ENCODE data around the gene MATCAP1.

MATCAP1 gene

DNA sequence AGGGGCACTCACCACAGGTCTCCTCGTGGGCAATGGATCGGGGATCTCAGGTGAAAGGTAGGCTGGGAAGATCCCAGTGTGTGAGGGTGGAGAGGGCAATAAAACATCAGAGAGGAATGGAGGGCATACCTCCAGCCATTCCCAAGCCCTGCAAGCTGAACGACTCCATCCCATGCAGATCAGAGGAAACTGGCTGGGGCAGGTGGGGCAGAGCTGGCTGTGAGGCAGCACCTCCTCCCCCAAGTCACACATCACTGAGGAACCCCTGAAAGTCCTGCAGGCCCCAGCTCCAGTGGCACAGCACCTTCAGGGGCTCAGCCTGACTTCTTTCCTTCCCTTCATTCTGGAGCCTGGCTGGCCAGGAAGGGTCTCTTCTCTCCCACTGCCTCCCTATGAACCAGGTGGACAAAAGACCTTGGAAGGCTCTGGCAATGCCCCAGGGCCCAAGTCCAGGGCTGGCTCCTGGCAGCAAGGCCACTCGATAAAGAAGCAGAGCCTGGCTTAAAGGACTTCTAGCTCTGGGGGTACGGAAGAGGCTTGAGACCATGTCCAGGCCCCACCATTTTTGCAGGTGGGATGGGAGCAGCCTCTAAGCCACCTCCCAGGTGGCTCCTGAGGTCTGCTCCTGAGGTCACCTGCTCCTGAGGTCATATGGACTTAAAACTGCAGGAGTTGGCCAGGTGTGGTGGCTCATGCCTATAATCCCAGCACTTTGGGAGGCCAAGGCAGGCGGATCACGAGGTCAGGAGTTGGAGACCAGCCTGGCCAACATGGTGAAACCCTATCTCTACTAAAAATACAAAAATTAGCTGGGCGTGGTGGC, 29.6 kb upstream of the MATCAP1 start:
- Histone ChIP-seq H3K4me3 (ENCODE audit: control insufficient read depth in 1 of 7, extremely low read depth in 1 of 7, insufficient read depth in 4 of 7, low read depth in 2 of 7, low read length in 6 of 7) (no peak overlapping the region), H3K4me1 (ENCODE audit: control extremely low read depth in 1 of 4, control insufficient read depth in 4 of 4, insufficient read depth in 4 of 4, low read length in 3 of 4) (peaks cover 0 to 31% (median 24%) of the 10 kb centered on the region in 4 experiments), H3K27me3 (replicated peaks in 2 of 5; ENCODE audit: control insufficient read depth in 4 of 5, insufficient read depth in 5 of 5, low read length in 4 of 5) (no peaks in the 10 kb centered on the region), H3K36me3 (ENCODE audit: control insufficient read depth in 4 of 4, insufficient read depth in 4 of 4, low read length in 3 of 4) (peaks cover 0 to 13% (median 2%) of the 10 kb centered on the region in 4 experiments), H3K27ac (ENCODE audit: insufficient read depth in 1 of 2, low read depth in 1 of 2, low read length in 2 of 2, poor library complexity in 1 of 2, severe bottlenecking in 2 of 2) (no peak overlapping the region), H3K9me3 (ENCODE audit: control extremely low read depth in 1 of 5, control insufficient read depth in 4 of 5, insufficient read depth in 2 of 5, low read depth in 1 of 5, low read length in 4 of 5) (no peaks in the 10 kb centered on the region)
- ChIA-PET POLR2A (no interaction called here), CTCF (interaction anchor here (0.6 to 1.6 kb wide), 4 partner anchors 9 to 507 kb away, joined by 3 to 6 read pairs (median 4); no protein-coding TSS in a partner anchor)
- 98% methylated on average over 6 of the region's 8 CpGs for WGBS (ENCODE audit: insufficient coverage)
- no peak for DNase-seq

GRCh38 chr16:67212766-67213165, 29.0 kb upstream of the MATCAP1 start:
- Histone ChIP-seq H3K4me1 (ENCODE audit: control extremely low read depth in 1 of 4, control insufficient read depth in 4 of 4, insufficient read depth in 4 of 4, low read length in 3 of 4) (peaks cover 0 to 29% (median 22%) of the 10 kb centered on the region in 4 experiments), H3K9me3 (ENCODE audit: control extremely low read depth in 1 of 5, control insufficient read depth in 4 of 5, insufficient read depth in 2 of 5, low read depth in 1 of 5, low read length in 4 of 5) (no peaks in the 10 kb centered on the region), H3K27ac (ENCODE audit: insufficient read depth in 1 of 2, low read depth in 1 of 2, low read length in 2 of 2, poor library complexity in 1 of 2, severe bottlenecking in 2 of 2) (no peak overlapping the region), H3K36me3 (ENCODE audit: control insufficient read depth in 4 of 4, insufficient read depth in 4 of 4, low read length in 3 of 4) (peaks cover 0 to 13% (median 3%) of the 10 kb centered on the region in 4 experiments), H3K27me3 (replicated peaks in 2 of 5; ENCODE audit: control insufficient read depth in 4 of 5, insufficient read depth in 5 of 5, low read length in 4 of 5) (no peaks in the 10 kb centered on the region), H3K4me3 (ENCODE audit: control insufficient read depth in 1 of 7, extremely low read depth in 1 of 7, insufficient read depth in 4 of 7, low read depth in 2 of 7, low read length in 6 of 7) (no peak overlapping the region)
- ChIA-PET POLR2A (interaction anchor here (0.9 kb wide), 1 partner anchor 35 kb away, joined by 4 read pairs; the partner anchor contains the start of gene FHOD1), CTCF (interaction anchor here (0.6 to 1.6 kb wide), 5 partner anchors 15 to 508 kb away, joined by 3 to 6 read pairs (median 3); no protein-coding TSS in a partner anchor)
- DNase-seq, result no peak

DNA sequence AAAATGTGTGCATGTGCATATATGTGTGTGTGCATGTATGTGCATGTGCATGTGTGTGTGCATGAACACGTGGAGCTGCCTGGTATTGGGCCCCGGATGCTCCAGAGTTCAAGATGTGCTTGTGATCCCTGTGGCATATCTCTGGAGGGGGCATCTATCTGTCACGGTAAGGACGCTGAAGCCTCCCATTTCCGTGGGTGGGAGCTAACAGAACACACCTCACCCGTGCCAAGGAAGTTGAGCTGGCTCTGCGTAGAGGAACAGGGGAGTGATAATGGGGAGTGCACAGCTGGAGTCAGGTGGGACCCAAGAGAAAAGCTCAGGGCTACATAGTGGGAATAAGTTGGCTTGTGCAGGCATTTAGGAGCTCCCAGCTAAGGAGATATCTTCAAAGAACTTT, 27.9 kb upstream of the MATCAP1 start:
- peaks cover 0 to 13% (median 6%) of the 10 kb centered on the region in 4 experiments for H3K36me3 ChIP-seq (ENCODE audit: control insufficient read depth in 4 of 4, insufficient read depth in 4 of 4, low read length in 3 of 4)
- POLR2A ChIA-PET, result no interaction called here
- H3K4me1 ChIP-seq (ENCODE audit: control extremely low read depth in 1 of 4, control insufficient read depth in 4 of 4, insufficient read depth in 4 of 4, low read length in 3 of 4), result peaks cover 0 to 18% (median 11%) of the 10 kb centered on the region in 4 experiments
- no peaks in the 10 kb centered on the region for H3K27me3 ChIP-seq (replicated peaks in 2 of 5; ENCODE audit: control insufficient read depth in 4 of 5, insufficient read depth in 5 of 5, low read length in 4 of 5)
- CTCF ChIA-PET, result interaction anchor here (0.7 to 1.6 kb wide), 4 partner anchors 14 to 26 kb away, joined by 3 to 6 read pairs (median 4); partner anchors contain the start of gene E2F4
- H3K9me3 ChIP-seq (ENCODE audit: control extremely low read depth in 1 of 5, control insufficient read depth in 4 of 5, insufficient read depth in 2 of 5, low read depth in 1 of 5, low read length in 4 of 5), result no peaks in the 10 kb centered on the region
- no peak overlapping the region for H3K4me3 ChIP-seq (ENCODE audit: control insufficient read depth in 1 of 7, extremely low read depth in 1 of 7, insufficient read depth in 4 of 7, low read depth in 2 of 7, low read length in 6 of 7)
- no peak overlapping the region for H3K27ac ChIP-seq (ENCODE audit: insufficient read depth in 1 of 2, low read depth in 1 of 2, low read length in 2 of 2, poor library complexity in 1 of 2, severe bottlenecking in 2 of 2)
- DNase-seq, result no peak
- WGBS (ENCODE audit: insufficient coverage), result 100% methylated on average over 7 of the region's 7 CpGs

DNA sequence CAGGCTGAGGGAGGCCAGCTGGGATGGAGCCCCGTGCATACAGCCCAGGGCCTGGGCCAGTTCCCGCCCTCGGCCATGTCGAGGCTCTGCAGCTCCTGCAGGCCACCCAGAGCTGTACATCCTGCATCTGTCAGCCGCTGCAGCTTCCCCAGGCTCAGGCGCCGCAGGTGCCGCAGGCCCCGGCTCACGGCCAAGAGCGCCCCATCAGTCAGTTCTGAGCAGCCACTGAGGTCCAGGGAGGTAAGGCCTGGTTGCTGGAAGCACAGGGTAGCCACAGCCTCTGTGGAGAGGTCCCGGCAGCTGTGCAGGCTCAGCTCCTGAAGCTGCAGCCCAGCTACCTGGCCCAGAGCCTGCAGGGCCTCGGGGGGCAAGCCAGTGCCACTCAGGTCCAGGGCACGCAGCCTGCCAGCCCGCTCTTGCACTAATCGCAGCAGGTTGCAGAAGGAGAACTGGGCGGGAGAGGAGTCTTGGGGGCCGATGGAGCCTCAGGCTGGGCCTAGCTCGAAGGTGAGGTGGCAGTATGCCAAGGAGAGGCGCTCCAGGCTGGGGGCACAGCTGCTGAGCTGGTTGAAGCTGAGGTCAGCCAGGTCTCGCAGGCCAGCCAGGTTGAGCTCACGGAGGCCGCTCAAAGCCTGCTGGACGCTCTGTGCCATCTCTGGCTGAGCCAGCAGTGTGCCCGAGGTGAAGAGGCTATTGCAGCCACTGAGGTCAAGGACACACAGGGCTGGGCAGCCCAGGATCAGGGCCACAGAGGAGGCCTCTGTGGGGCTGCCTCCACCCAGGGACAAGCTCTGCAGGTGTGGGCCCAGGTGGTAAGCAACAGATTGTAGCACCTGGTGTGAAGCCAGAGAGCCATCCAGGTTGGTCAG, 26.5 kb upstream of the MATCAP1 start:
- CTCF ChIA-PET, result interaction anchor here (0.6 to 1.5 kb wide), 3 partner anchors 8 to 22 kb away, joined by 3 to 5 read pairs (median 3); no protein-coding TSS in a partner anchor
- H3K9me3 ChIP-seq (ENCODE audit: control extremely low read depth in 1 of 5, control insufficient read depth in 4 of 5, insufficient read depth in 2 of 5, low read depth in 1 of 5, low read length in 4 of 5), result no peaks in the 10 kb centered on the region
- peaks cover 0 to 6% (median 0%) of the 10 kb centered on the region in 4 experiments for H3K4me1 ChIP-seq (ENCODE audit: control extremely low read depth in 1 of 4, control insufficient read depth in 4 of 4, insufficient read depth in 4 of 4, low read length in 3 of 4)
- H3K27ac ChIP-seq (ENCODE audit: insufficient read depth in 1 of 2, low read depth in 1 of 2, low read length in 2 of 2, poor library complexity in 1 of 2, severe bottlenecking in 2 of 2), result no peak overlapping the region
- H3K27me3 ChIP-seq (replicated peaks in 2 of 5; ENCODE audit: control insufficient read depth in 4 of 5, insufficient read depth in 5 of 5, low read length in 4 of 5), result no peaks in the 10 kb centered on the region
- WGBS (ENCODE audit: insufficient coverage), result over 99% methylated on average over 21 of the region's 25 CpGs
- peaks cover 0 to 13% (median 11%) of the 10 kb centered on the region in 4 experiments for H3K36me3 ChIP-seq (ENCODE audit: control insufficient read depth in 4 of 4, insufficient read depth in 4 of 4, low read length in 3 of 4)
- POLR2A ChIA-PET, result interaction anchor here (0.6 kb wide), 1 partner anchor 12 kb away, joined by 4 read pairs; no protein-coding TSS in a partner anchor
- no peak for DNase-seq
- H3K4me3 ChIP-seq (ENCODE audit: control insufficient read depth in 1 of 7, extremely low read depth in 1 of 7, insufficient read depth in 4 of 7, low read depth in 2 of 7, low read length in 6 of 7), result no peak overlapping the region

GRCh38 chr16:67209565-67209964, 25.8 kb upstream of the MATCAP1 start:
- no peak overlapping the region for H3K27ac ChIP-seq (ENCODE audit: insufficient read depth in 1 of 2, low read depth in 1 of 2, low read length in 2 of 2, poor library complexity in 1 of 2, severe bottlenecking in 2 of 2)
- 100% methylated on average over 3 of the region's 8 CpGs for WGBS (ENCODE audit: insufficient coverage)
- no peak for DNase-seq

GRCh38 chr16:67208154-67208896, 24.6 kb upstream of the MATCAP1 start:
- DNase-seq, result no peak
- 96% methylated on average over 8 of the region's 11 CpGs for WGBS (ENCODE audit: insufficient coverage)
- H3K27me3 ChIP-seq (replicated peaks in 2 of 5; ENCODE audit: control insufficient read depth in 4 of 5, insufficient read depth in 5 of 5, low read length in 4 of 5), result no peaks in the 10 kb centered on the region
- no peak overlapping the region for H3K4me3 ChIP-seq (ENCODE audit: control insufficient read depth in 1 of 7, extremely low read depth in 1 of 7, insufficient read depth in 4 of 7, low read depth in 2 of 7, low read length in 6 of 7)
- H3K9me3 ChIP-seq (ENCODE audit: control extremely low read depth in 1 of 5, control insufficient read depth in 4 of 5, insufficient read depth in 2 of 5, low read depth in 1 of 5, low read length in 4 of 5), result no peaks in the 10 kb centered on the region
- peaks cover 0 to 22% (median 16%) of the 10 kb centered on the region in 4 experiments for H3K36me3 ChIP-seq (ENCODE audit: control insufficient read depth in 4 of 4, insufficient read depth in 4 of 4, low read length in 3 of 4)
- CTCF ChIA-PET, result interaction anchor here (0.9 to 2.4 kb wide), 3 partner anchors 10 to 190 kb away, joined by 3 to 12 read pairs (median 6); partner anchors contain the start of gene ELMO3
- H3K4me1 ChIP-seq (ENCODE audit: control extremely low read depth in 1 of 4, control insufficient read depth in 4 of 4, insufficient read depth in 4 of 4, low read length in 3 of 4), result peaks cover 0 to 6% (median 0%) of the 10 kb centered on the region in 4 experiments
- POLR2A ChIA-PET, result interaction anchor here (0.6 to 0.7 kb wide), 2 partner anchors 22 to 90 kb away, joined by 3 to 4 read pairs; no protein-coding TSS in a partner anchor
- no peak overlapping the region for H3K27ac ChIP-seq (ENCODE audit: insufficient read depth in 1 of 2, low read depth in 1 of 2, low read length in 2 of 2, poor library complexity in 1 of 2, severe bottlenecking in 2 of 2)

More at GRCh38 chr16:67209565-67209964, 25.8 kb upstream of the MATCAP1 start:
- Histone ChIP-seq H3K4me1 (ENCODE audit: control extremely low read depth in 1 of 4, control insufficient read depth in 4 of 4, insufficient read depth in 4 of 4, low read length in 3 of 4) (peaks cover 0 to 6% (median 0%) of the 10 kb centered on the region in 4 experiments), H3K9me3 (ENCODE audit: control extremely low read depth in 1 of 5, control insufficient read depth in 4 of 5, insufficient read depth in 2 of 5, low read depth in 1 of 5, low read length in 4 of 5) (no peaks in the 10 kb centered on the region), H3K4me3 (ENCODE audit: control insufficient read depth in 1 of 7, extremely low read depth in 1 of 7, insufficient read depth in 4 of 7, low read depth in 2 of 7, low read length in 6 of 7) (no peak overlapping the region), H3K27me3 (replicated peaks in 2 of 5; ENCODE audit: control insufficient read depth in 4 of 5, insufficient read depth in 5 of 5, low read length in 4 of 5) (no peaks in the 10 kb centered on the region), H3K36me3 (ENCODE audit: control insufficient read depth in 4 of 4, insufficient read depth in 4 of 4, low read length in 3 of 4) (peaks cover 0 to 12% (median 8%) of the 10 kb centered on the region in 4 experiments)
- ChIA-PET CTCF (interaction anchor here (0.9 to 2.4 kb wide), 4 partner anchors 11 to 192 kb away, joined by 3 to 12 read pairs (median 6); partner anchors contain the start of gene ELMO3), POLR2A (no interaction called here)

All from common myeloid progenitor, CD34-positive (primary cell).